ENCODE data around the gene CPSF3.

Gene CPSF3

DNA sequence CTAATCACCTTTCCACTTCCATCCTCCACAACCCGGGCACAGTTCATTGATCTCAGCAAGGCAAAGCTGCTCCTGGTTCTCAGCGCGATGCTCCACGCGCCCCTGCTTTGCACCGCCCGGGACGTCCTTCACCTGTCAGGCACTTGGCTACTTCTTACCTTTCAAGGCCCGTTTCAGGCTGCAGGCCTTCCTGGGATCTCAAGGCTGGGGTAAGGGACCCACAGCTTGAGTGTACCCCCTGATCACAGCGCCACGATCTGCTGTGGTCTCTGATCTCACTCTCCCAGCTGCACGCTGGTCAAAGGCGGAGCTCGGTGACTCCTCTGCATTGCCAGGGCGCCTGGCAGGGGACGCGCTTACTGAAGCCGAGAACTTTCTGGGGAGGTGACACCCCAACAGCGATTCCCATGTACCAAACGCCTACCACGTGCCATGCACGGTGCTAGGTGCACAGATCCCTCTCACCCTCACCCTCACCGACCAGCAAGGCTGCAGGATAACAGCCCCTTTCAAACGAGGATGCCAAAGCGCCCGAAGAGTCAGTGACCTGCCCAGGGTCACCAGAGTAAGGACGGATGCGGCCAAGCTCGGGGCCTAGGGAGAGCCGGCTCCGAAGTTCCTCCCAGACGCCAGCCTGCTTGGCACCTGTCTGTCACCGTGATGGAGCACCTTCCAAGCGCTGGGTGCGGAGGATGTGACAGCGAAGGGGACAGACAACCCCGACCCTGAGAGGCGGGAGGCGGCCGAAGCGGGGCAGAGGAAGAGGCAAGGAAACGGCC is 944 bp upstream of the CPSF3 start:
- no peak for DNase-seq

DNA sequence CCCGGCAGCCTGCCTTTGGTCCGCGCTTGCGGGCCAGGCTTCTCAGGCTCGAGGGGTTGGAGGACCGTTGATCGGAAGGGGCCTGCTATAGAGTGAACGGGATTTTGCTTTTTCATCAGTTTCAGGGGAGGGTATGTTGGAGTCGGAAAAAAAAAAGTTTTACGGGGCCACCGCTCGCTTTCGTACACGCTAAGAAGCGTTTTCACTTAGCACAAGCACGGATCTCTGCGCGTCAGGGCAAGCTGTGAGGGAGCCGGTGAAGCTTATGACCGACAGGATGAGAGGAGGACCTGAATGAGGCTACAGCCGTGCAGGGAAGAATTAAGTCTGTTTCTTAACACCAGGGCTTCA is 443 bp downstream of the CPSF3 start:
- no peak for DNase-seq

DNA sequence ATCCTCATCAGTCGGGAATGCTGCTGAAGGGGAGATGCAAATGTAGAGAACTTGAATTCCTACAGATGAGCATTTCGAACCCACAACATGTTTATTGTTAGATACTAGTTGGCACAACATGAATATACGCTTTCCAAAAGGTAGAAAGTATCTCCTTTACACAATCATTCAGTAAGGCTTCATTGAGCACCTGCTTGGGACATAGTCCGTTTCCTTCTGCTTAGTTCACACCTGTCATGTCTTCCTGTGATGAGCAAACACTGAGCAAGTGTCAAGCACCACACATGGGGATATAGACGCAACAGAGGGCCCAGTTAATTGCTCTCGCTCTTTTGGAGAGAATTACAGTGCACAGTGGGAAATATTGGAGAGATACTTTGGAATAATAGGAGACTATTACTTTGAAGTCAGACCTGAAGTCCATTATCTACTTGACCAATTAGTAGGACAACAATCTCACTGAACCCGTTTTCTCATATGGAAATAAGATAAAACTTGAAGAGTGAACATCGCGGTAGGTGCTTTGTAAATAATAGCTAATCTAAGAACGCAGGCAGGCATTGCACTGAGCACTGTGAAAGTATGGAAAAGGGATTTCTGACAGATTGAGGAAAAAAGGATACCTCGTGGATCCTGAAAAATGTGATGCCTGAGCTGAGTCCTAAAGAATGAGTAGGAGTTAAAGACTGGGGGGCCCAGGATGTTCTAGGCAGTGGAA is 1.2 kb downstream of the CPSF3 start:
- DNase-seq = no peak

DNA sequence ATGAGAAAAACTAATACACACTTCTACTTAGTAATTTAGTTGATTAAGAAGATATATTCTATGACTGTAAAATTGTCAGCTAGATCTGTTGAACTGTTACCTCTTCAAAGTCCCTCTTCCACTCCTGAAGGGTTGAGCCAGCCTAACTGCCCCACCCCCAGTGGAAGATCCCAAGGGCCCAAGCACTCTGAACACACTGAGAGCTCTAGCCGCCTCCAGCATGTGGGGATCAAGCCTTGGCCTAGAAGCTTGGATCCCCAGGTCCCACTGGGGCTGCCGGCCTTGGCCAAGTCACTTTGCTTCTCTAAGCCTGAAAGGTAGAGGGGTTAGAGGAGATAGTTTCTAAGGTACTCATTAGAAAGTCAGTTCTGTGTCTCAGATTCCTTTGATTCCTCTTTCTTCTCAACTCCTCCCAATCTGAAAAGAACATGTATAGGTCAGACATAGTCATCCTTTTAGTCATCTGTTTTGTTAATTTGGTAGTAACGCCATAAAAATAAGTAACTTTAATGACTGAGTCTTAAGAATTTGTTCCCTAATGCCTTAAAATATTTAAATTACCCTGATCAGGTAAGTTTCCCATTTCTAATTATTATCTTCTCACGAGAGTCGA is 5.6 kb downstream of the CPSF3 start:
- DNase-seq = no peak

DNA sequence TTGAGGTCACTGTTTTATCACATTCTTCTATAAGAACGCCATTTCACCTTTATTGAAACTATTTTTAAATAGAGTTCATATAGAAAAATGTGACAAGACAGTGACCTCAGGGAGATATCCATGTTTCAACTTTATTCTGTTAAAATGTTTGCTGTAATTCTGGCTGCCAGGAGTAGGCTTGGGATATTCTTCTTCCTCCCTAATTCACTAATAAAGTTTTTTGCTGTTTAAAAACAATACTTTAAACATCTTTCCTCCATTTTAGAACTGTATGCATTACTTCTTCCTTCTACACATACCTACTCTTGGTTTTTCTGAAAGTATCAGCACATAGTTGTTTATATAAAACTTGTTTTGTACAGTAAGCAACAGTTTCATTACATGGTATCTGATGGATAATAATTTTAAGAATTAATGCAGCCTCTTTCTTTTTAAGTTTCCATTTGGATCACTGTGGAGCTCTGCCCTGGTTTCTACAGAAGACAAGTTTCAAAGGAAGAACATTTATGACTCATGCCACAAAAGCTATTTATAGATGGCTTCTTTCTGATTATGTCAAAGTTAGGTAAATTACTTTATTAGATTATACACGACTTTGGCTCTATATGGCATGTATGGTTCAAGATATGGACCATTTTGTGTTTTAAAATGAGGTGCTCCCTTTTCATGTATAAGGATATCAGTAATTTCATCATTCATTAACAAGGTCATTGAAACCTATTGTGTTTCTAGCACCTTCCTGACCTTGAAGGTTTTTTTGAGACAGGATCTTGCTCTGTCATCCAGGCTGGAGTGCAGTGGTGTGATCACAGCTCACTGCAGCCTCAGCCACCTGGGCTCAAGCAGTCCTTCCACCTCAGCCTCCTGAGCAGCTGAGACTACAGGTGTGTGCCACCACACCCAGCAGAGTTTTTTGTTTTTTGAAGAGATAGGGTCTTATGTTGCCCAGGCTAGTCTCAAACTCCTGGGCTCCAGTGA is 7.2 kb downstream of the CPSF3 start:
- no peak for DNase-seq

DNA sequence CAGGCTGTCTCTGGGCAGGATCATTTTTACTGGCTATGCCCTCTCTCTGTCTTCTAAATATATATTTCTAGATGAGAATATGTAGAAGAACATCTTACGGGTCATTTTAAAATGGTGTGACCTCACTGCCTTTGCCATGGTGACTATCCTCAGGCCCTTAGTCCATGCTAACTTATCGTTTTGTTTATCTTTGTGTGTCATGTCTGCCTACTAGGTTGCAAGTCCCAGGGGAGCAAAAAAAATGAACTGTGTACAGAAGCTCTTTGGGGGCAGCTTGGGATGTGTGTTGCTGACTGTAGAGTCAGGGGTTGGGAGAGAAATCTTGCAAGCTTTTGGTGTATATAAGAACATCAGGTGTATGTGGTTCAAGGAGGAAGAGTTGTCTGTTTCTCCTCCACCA is 11.0 kb downstream of the CPSF3 start:
- DNase-seq = no peak

DNA sequence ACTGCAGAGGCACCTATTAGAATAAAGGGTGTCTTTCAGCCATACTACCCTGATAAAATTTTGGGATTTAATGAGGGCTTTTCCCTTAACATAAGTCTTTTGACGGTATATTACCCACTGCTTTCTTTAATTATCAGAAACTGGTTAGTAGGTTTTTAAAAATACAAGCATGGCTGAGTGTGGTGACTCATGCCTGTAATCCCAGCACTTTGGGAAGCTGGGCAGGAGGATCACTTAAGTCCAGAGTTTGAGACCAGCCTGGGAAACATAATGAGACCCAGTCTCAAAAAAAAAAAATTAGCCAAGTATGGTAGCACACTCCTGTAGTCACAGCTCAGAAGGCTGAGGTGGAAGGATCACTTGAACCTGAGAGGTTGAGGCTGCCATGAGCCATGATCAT is 16.1 kb downstream of the CPSF3 start:
- no peak for DNase-seq

DNA sequence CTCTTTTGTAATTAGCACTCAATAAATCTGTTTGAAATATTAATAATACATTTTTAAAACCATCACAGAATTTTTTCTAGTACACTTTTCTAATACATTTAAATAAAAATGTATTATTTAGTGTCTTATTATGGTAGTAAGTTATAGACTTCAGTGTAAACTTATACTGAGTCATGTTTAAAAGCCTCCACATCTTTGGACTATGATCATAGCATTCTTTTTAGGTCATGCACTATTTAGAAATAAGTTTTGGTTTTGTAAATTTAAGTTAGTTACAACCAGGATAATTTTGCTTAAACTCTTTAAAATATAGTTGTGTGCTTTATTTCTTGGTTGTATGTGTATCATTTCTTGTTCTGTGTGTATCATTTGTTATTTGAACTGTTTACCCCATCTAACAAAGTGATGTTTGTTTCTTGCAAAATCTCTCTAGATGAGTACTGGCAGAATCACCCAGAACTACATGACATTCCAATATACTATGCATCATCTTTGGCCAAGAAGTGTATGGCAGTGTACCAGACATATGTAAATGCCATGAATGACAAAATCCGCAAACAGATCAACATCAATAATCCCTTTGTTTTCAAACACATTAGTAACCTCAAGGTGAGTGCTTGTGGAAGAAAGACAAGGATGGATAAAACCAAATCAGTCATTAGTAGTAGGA is 16.7 kb downstream of the CPSF3 start:
- DNase-seq = no peak

DNA sequence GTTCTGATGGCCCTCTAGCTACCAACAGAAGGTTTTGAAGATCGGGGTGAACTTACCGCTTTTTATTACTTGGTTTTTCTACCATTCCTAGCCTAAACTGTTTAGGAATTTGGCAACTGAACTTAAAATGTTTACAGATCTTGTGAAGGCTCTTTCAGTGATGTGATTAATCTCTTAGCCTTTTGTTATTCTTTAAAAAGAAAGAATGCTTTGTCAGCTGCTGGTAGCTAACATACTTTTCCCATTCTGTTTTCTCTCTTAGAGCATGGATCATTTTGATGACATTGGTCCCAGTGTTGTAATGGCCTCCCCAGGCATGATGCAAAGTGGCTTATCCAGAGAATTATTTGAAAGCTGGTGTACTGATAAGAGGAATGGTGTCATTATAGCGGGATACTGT is 18.1 kb downstream of the CPSF3 start:
- DNase-seq = no peak

DNA sequence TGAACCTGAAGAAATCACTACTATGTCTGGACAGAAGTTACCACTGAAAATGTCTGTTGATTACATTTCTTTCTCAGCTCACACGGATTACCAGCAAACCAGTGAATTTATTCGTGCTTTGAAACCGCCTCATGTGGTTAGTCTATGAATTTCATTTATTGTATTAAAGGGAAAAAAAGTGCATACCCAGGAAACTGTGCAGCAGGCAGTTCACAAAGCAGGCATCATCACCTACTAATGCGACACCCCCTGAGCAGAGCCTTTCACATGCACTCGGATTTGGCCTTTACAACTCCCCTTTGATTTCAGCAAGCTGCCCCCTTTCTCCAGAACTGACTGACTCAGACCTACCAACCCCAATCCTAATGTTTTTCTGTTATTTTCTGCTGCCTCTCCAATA is 20.1 kb downstream of the CPSF3 start:
- DNase-seq = no peak

DNA sequence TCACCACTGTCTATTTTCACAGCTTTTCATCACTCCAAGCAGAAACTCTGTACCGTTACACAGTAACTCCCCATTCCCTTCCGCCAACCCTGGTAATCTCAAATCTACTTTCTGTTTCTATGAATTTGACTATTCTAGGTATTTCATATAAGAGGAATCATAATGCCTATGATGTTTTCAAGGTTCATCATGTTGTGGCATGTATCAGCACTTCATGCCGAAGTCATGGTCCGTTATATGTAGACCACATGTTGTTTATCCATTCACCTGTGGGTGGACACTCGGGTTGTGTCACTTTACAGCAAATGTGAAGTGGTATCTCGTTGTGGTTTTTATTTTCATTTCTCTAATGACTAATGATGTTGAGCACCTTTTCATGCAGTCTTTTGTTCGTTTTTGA is 21.6 kb downstream of the CPSF3 start:
- no peak for DNase-seq

DNA sequence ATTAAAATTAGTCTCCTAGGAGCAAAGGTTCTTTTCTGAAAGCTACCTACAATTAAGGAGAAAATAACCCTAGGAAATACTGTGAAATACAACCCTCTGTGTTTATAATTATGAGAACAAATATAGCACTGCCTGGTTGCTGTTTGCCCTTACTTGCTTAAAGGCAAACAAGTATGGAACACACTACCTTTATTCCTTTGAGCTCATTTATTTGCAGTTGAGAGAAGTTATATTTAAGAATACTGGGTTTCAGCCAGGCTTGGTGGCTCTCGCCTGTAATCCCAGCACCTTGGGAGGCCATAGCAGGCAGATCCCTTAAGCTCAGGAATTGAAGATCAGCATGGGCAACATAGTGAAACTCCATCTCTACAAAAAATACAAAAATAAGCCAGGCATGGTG is 27.8 kb downstream of the CPSF3 start:
- no peak for DNase-seq

DNA sequence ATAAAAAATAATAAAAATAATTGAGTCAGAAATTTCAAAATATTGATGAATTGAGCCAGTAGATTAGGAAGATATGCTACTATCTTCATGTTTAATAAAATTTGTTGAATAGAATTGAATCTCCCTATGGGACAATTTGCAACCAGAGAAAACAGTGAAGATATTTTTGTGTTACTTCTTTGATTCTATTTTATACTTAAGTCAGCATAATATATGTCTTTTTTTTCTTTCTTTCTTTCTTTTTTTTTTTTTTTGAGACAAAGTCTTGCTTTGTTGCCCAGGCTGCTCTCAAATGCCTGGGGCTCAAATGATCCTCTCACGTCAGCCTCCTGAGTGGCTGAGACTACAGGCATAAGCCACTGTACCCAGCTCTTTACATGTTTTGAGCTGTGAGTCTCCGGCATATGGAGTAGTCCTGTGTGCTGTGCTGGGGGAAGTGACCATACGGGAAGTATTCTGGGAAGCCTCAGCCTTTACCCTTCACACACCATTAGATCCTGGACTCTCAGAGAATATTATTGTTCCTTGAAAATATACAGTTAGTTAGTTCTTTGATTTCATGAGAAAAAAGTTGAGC is 37.1 kb downstream of the CPSF3 start:
- DNase-seq = no peak

DNA sequence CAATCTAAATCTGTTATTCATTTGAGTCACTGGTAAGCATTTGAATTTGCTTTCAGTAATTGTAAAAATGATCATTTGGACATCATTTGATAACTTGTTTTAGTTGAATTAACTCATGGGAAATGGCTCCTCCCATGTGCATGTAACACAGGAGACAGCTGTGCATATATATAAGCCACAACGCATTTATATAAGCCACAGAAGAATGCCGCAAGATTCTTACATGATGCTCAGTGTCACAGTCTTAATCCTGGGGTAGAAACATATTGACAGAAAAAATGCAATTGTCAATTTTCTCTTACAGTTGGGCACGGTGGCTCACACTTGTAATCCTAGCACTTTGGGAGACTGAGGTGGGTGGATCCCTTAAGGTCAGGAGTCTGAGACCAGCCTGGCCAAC is 37.6 kb downstream of the CPSF3 start:
- DNase-seq = no peak

DNA sequence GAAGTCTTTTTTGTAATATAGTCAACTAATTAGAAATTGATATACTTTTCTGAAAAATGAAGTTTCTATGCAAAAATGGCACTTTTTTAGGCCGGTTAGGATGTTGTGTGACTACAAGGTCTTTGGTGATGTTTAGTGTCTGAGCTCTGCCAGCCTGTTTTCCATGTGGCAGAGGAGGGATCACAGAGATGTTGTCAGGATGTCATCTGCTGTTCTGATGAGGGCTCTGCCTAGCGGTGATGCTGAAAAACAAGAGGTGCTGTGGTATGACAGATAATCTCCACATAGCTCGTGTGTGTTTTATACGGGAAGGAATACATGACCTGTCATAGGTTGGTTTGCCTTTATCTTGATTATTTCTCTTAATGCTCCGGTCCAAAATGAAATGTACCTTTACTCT is 38.9 kb downstream of the CPSF3 start:
- no peak for DNase-seq

DNA sequence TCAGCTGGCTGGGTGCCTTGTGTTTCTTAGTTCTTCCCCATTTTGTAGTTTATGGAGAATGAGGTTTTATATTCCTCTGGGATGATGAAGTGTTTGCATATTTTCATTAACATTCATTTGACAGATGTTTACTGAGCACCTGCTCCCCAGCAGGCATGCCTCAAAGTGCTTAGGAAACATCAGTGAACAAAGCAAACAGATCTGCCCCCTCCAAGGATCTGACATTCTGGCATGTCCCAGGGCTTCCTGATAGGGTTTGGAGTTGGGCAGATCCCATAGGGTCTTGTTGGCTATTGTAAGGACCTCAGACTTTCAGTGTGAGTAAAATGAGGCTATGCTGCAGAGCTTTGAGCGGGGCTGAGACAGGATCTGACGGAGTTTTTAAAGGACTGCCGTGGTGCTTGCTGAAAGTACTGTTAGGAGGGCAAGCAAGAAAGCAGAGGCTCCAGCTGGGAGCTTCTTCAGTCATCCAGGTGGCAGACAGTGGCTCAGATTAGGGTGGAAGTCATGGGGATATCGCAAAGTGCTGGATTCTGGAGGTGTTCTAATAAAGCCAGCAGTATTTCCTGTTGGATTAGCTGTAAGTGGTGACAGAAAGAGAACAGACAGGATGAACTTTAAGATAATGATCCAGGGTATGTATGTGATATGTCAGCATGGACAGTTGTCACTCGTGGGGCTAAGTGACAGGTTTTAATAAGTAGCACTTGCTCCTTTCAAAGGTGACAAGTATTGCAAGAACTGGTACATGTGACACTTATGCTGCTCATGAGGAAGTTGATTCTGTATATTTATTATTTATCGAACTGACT is 39.6 kb downstream of the CPSF3 start:
- DNase-seq = no peak

DNA sequence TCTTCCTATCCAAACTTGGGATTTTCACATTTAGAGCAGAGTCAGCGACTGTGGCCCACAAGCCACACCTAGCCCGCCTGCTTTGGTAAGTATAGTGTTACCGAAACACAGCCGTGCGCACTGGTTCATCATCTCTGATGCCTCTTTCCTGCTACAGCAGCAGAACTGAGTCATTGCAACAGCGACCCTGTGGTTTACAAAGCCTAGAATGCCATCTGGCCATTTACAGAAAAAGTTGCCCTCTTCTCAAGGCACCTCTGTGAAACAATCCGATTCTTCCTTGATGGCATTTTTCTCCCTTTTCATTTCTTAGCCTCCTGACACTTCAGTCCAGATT is 40.2 kb downstream of the CPSF3 start:
- DNase-seq = no peak

DNA sequence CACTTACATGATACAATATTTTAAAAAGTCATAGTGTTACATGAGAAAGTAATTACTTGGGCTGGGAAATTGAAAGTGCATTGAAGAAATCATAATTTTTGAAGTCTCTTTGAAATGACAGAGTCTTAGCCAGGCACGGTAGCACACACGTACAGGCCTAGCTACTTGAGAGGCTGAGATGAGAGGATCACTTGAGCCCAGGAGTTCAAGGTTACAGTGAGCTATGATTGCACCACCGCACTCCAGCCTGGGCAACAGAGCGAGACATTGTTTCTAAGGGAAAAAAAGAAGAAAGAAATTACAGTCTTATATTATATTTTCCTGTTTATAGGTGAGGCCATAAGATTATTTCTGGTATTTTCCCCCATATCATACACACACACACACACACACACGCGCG is 41.7 kb downstream of the CPSF3 start:
- DNase-seq = no peak

DNA sequence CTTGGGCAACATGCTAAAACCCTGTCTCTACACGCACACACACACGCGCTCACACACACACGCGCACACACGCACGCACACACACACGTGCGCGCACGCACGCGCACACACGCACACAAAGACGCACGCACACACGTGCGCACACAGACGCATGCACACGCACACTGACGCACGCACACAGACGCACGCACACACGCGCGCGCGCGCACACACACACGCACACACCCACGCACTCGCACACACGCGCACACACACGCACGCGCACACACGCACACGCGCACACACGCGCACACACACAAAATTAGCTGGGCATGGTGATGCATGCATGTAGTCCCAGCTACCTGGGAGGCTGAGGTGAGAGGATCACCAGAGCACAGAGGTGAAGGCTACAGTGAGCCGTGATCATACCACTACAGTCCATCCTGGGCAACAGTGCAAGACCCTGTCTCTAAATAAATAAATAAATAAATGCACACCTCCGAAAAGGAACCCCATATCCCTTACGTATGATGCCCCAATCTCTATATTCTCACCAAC is 42.8 kb downstream of the CPSF3 start:
- no peak for DNase-seq

DNA sequence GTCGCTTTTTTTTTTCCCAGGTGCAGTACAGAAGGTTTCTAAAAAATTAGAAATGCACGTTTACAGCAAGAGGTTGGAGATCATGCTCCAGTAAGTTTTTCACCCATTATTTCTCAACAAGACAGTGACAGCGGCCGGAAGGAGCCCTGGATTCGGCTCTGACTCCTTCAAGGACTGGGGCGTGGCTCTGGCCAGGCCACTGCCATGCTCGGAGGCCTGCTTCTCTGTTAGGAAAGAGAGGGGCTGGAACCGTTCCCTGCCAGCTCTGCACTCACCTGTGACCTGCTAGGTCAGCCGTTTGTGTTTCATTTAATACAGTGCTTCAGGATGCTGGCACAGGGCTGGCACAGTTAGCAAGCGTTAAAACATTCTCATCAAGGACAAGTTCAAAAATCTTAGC is 44.2 kb downstream of the CPSF3 start:
- DNase-seq = no peak

DNA sequence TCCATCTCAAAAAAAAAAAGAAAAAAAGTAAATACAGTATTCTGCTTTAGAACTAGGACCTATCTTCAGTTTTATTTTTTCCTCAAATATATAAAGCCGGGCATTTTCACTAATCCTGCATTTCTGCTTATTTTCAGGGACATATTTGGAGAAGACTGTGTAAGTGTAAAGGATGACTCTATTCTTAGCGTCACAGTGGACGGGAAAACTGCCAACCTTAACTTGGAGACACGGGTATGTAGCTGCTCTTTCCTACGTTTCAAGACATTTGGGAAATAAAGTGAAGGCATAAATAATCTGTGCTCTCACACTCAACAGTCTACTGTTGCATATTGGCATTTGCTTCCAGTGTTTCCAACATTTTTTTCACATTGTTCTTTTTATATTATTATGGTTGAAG is 47.8 kb downstream of the CPSF3 start:
- DNase-seq = no peak

Measured in 8988T (cell line).